ENCODE results near the gene ALDH3A1.

ALDH3A1 gene

GRCh38 chr17:19702217-19702641, 45.9 kb downstream of the ALDH3A1 start:
- no peak for DNase-seq

Data from stimulated activated CD4-positive, alpha-beta T cell treated with anti-CD3 and anti-CD28 coated beads, Interleukin-1b, Interleukin-23, amount 100 ng/mL, for 48 hours (primary cell).